NCI-H460 (cell line): ENCODE measurements around the gene CNPY3. TPM values are rescaled to one million over a fixed set of nuclear protein-coding genes. Genes with fewer than 3 reads are reported as not detected.

Experiments used
- DNase-seq: peaks from one replicate; pipeline ENCODE4 v3.0.0-alpha.2; 2016; ENCODE audit warnings: low read depth; ENCODE audit errors: extremely low read depth
- total RNA-seq: library from RNA; depleted of rRNA; stranded (reverse); fragments of >200 nt; shearing (Covaris generic); gene quantifications from 2 replicates; pipeline ENCODE4 v1.2.3, GENCODE V29; 2014; rRNA removed

The CNPY3 gene
- total RNA-seq, 1 experiment from 2014 or later = 29.8 TPM

GRCh38 chr6:42978839-42979522, 49.7 kb downstream of the CNPY3 start, which contains the start of gene PEX6:
Gene PEX6, minus strand, starts transcription at chr6:42979181. Its CDS starts 31 bp downstream, at chr6:42979150.
- peak; percentile 61 for DNase-seq

GRCh38 chr6:42979523-42980177, 50.4 kb downstream of the CNPY3 start:
- no peak for DNase-seq

DNA sequence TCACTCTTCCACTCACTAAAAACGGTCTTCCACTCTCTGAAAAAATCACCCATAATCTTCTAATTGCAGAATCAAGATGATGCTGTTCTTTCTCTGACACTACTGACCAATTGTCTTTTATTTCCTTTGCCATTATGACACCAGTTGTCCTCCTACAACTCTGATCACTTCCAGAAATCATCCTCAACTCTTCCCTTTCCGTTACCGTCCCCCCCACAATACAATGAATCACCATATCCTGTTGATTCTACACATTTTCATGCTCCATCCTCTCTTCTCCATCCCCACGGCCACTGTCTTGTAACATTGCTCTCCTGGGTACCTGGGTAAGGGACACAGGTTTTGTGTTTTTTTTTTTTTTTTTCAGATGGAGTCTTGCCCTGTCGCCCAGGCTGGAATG, 52.6 kb downstream of the CNPY3 start:
- DNase-seq = no peak

- peak; percentile 96 for DNase-seq
These were observed 55.0 kb downstream of the CNPY3 start, which contains the start of gene PPP2R5D for GRCh38 chr6:42984001-42984923. Gene PPP2R5D, plus strand, starts transcription at chr6:42984570. Its CDS starts 108 bp downstream, at chr6:42984678.

DNA sequence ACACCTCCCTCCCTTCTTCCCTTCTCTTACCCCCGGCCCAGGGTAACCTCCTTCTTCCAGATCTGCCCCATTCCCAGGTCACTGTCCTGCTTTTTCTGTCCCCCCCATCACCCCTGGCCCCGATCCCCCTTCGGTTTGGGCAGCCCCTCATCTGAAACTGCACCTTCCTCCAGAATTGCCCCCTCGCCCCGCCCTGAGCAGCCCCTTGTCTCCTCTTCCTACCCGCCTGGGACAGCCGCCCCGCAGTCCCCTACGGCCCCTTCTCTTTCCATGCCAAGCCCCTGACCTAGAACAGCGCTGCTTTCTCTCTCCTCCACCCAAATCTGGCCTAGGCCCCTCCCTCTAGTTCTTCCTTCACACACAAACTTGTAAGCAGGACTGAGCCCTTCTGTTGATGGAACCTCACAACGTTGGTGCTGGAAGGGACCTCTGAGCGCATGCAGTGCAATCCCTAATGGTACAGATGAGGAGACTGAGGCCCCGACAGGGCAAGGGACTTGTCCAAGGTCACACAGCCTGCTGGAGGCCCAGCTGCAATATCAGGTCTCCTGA, 55.7 kb downstream of the CNPY3 start:
- DNase-seq = no peak

DNA sequence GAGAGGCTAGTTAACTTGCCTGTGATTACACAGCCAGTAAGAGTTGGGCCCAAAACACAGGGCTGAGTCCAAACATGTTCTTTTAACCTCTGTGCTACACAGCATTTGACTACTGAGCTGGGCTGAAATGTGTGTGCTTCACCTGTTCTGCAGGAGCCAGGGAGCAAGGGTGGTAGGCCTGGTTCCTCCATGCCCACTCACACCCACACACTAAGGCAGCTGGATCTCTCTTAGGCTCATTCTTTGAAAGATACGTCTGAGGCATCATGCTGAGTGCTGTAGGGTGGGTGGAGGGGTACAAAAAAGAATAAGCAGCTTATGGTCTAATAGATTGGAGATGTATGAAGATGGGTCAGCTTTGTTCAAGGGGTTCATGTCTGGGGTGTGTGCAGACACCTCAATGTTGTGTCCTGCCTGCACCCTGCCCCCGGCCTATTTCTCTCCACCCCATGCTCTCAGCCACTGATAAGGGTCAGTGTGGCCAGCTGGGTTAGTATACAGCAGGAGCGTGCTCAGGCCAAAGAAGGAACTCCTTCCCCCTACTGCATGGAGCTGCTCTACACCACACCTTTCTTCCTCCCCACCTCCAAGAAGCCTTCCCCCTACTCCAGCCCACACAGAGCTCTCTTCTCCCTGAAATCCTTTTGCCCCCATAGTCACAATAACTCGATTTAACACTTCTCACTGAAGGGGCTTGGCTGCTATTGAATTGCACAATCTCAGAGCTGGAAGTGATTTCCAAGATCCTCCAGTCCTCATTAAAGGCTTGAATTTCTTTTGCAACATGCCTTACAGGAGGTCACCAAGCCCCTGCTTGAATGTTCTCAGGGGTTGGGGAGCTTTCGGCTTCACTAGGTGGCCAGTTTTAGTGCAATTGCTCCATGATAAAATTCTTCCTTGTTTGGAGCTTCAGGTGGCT, 58.5 kb downstream of the CNPY3 start:
- no peak for DNase-seq

GRCh38 chr6:42988486-42989020, 59.3 kb downstream of the CNPY3 start:
- no peak for DNase-seq

Other genes with a start within 250 kb of the CNPY3 start
- gene PRPH2, start 206.9 kb upstream of the CNPY3 start, total RNA-seq = not detected in 2 replicates
- 20.6 and 23.0 TPM in 2 replicates for gene TBCC, start 183.4 kb upstream of the CNPY3 start, total RNA-seq
- gene BICRAL, start 147.4 kb upstream of the CNPY3 start, total RNA-seq = 7.1 and 7.3 TPM in 2 replicates
- gene RPL7L1, start 49.9 kb upstream of the CNPY3 start, total RNA-seq = 156 and 159 TPM in 2 replicates
- not detected in 2 replicates for gene PTCRA, start 13.4 kb upstream of the CNPY3 start, total RNA-seq
- not detected in 2 replicates for gene GNMT, start 31.3 kb downstream of the CNPY3 start, total RNA-seq
- 22.2 and 22.4 TPM in 2 replicates for gene PEX6, start 49.7 kb downstream of the CNPY3 start, total RNA-seq
- 34.8 and 35.7 TPM in 2 replicates for gene PPP2R5D, start 55.1 kb downstream of the CNPY3 start, total RNA-seq
- 38.0 and 45.9 TPM in 2 replicates for gene MEA1, start 84.5 kb downstream of the CNPY3 start, total RNA-seq
- 30.6 and 32.4 TPM in 2 replicates for gene KLHDC3, start 84.8 kb downstream of the CNPY3 start, total RNA-seq
- 45.6 and 53.3 TPM in 2 replicates for gene RRP36, start 92.1 kb downstream of the CNPY3 start, total RNA-seq
- 7.0 and 8.2 TPM in 2 replicates for gene CUL7, start 124.4 kb downstream of the CNPY3 start, total RNA-seq
- 24.6 and 38.1 TPM in 2 replicates for gene MRPL2, start 130.0 kb downstream of the CNPY3 start, total RNA-seq
- gene KLC4, start 130.2 kb downstream of the CNPY3 start, total RNA-seq = 9.6 and 10.1 TPM in 2 replicates
- gene PTK7, start 146.8 kb downstream of the CNPY3 start, total RNA-seq = 1.2 and 1.3 TPM in 2 replicates
- gene SRF, start 241.8 kb downstream of the CNPY3 start, total RNA-seq = 16.4 and 21.1 TPM in 2 replicates